NCI-H1694 (cell line): ENCODE results near the gene DPM1.
A peak's percentile ranks its signal among the peaks of the same experiment; 100 is the strongest.

Experiments
- DNase-seq: peaks from one replicate; lab custom pipeline; 2025; lab: John Stamatoyannopoulos, UW

The DPM1 gene

GRCh38 chr20:50957798-50958614 lies at the start of gene DPM1:
Gene DPM1 (minus strand): TSS chr20:50958532. CDS start chr20:50958523, 9 bp downstream.
- DNase-seq = peak; percentile 86

- DNase-seq = no peak
Observed at GRCh38 chr20:51005214-51005613, 46.9 kb upstream of the DPM1 start.

- no peak for DNase-seq
Observed at GRCh38 chr20:51004781-51005180, 46.4 kb upstream of the DPM1 start.

- no peak for DNase-seq
Observed at GRCh38 chr20:51004305-51004727, 46.0 kb upstream of the DPM1 start.

- DNase-seq = no peak
Observed at GRCh38 chr20:51003753-51004152, 45.4 kb upstream of the DPM1 start.

GRCh38 chr20:51002633-51003032 lies 44.3 kb upstream of the DPM1 start:
- DNase-seq = no peak

GRCh38 chr20:51001430-51002265 lies 43.3 kb upstream of the DPM1 start:
- no peak for DNase-seq

- DNase-seq = no peak
Observed at GRCh38 chr20:50999355-50999754, 41.0 kb upstream of the DPM1 start.

GRCh38 chr20:50996901-50997865 lies 38.9 kb upstream of the DPM1 start:
- DNase-seq = peak; percentile 60

- DNase-seq = no peak
Observed at GRCh38 chr20:50995506-50995905, 37.2 kb upstream of the DPM1 start.

GRCh38 chr20:50993876-50994275 lies 35.5 kb upstream of the DPM1 start:
- DNase-seq = no peak

GRCh38 chr20:50992733-50993457 lies 34.6 kb upstream of the DPM1 start:
- DNase-seq = peak; percentile 66

- DNase-seq = no peak
Observed at GRCh38 chr20:50992336-50992732, 34.0 kb upstream of the DPM1 start.

GRCh38 chr20:50991076-50991475 lies 32.7 kb upstream of the DPM1 start:
- no peak for DNase-seq

GRCh38 chr20:50987493-50988210 lies 29.3 kb upstream of the DPM1 start:
- peak; percentile 80 for DNase-seq

- DNase-seq = no peak
Observed at GRCh38 chr20:50983321-50983720, 25.0 kb upstream of the DPM1 start.

- DNase-seq = no peak
Observed at GRCh38 chr20:50982363-50982762, 24.0 kb upstream of the DPM1 start.

- no peak for DNase-seq
Observed at GRCh38 chr20:50981714-50982048, 23.3 kb upstream of the DPM1 start.

GRCh38 chr20:50980851-50981713 lies 22.8 kb upstream of the DPM1 start:
- peak; percentile 42 for DNase-seq
